Measurements from ENCODE around the gene POLDIP3.
A peak's percentile ranks its signal among the peaks of the same experiment; 100 is the strongest.

Gene POLDIP3

GRCh38 chr22:42646569-42647525 is 32.2 kb upstream of the POLDIP3 start:
- peak overlapping the region; percentile 6; the same call in 1 of the 2 replicates for H3K4me3 ChIP-seq (ENCODE audit: low read depth, low read length)
- no peak for DNase-seq (ENCODE audit: low read depth, low spot score)
- no peak for TF ChIP-seq CTCF (IDR thresholded peaks at IDR 0.05; ENCODE audit: insufficient read depth, low read length, missing control alignments)
- ChIA-PET POLR2A (interaction anchor here (0.7 to 1.4 kb wide), 3 partner anchors 25 to 124 kb away, joined by 3 to 4 read pairs (median 3); partner anchors contain the start of gene POLDIP3), CTCF (interaction anchor here (1.0 to 1.4 kb wide), 4 partner anchors 10 to 25 kb away, joined by 3 to 4 read pairs (median 4); no protein-coding TSS in a partner anchor)

- no peak for DNase-seq (ENCODE audit: low read depth, low spot score)
- no peak for TF ChIP-seq CTCF (IDR thresholded peaks at IDR 0.05; ENCODE audit: insufficient read depth, low read length, missing control alignments)
- H3K4me3 ChIP-seq (ENCODE audit: low read depth, low read length) = no peak overlapping the region
- ChIA-PET CTCF (interaction anchor here (1.0 to 1.4 kb wide), 2 partner anchors 9 to 17 kb away, joined by 3 to 4 read pairs; no protein-coding TSS in a partner anchor), POLR2A (interaction anchor here (0.7 to 1.4 kb wide), 3 partner anchors 24 to 125 kb away, joined by 3 to 4 read pairs (median 3); partner anchors contain the start of gene POLDIP3)
These were observed 31.4 kb upstream of the POLDIP3 start for GRCh38 chr22:42645938-42646568.

- no peak for TF ChIP-seq CTCF (IDR thresholded peaks at IDR 0.05; ENCODE audit: insufficient read depth, low read length, missing control alignments)
- DNase-seq (ENCODE audit: low read depth, low spot score) = no peak
- H3K4me3 ChIP-seq (ENCODE audit: low read depth, low read length) = peak overlapping the region; percentile 2; the same call in 1 of the 2 replicates
- ChIA-PET POLR2A (interaction anchor here (1.1 to 1.4 kb wide), 2 partner anchors 24 to 31 kb away, joined by 3 to 4 read pairs; partner anchors contain the start of gene POLDIP3), CTCF (interaction anchor here (1.0 to 1.6 kb wide), 3 partner anchors 10 to 24 kb away, joined by 3 to 8 read pairs (median 6); no protein-coding TSS in a partner anchor)
These were observed 30.8 kb upstream of the POLDIP3 start for GRCh38 chr22:42645341-42645937.

GRCh38 chr22:42644422-42645340 is 30.0 kb upstream of the POLDIP3 start:
- POLR2A ChIA-PET = interaction anchor here (0.9 to 1.6 kb wide), 4 partner anchors 9 to 30 kb away, joined by 3 to 7 read pairs (median 5); partner anchors contain the start of gene POLDIP3
- CTCF ChIA-PET = interaction anchor here (0.6 to 1.6 kb wide), 3 partner anchors 9 to 23 kb away, joined by 4 to 8 read pairs (median 6); no protein-coding TSS in a partner anchor
- no peak for DNase-seq (ENCODE audit: low read depth, low spot score)
- H3K4me3 ChIP-seq (ENCODE audit: low read depth, low read length) = peak overlapping the region; percentile 3
- no peak for TF ChIP-seq CTCF (IDR thresholded peaks at IDR 0.05; ENCODE audit: insufficient read depth, low read length, missing control alignments)
